Muscle layer of duodenum (tissue), 2 donors: Measurements from ENCODE around the gene GRAP2.

Experiments used
- H3K27ac ChIP-seq: one replicate; pipeline ENCODE4 v1.7.0; 2013; ENCODE audit warnings: mild to moderate bottlenecking, low read length
- H3K27me3 ChIP-seq: one replicate; pipeline ENCODE4 v1.7.0; 2013; ENCODE audit warnings: low read depth, mild to moderate bottlenecking, control low read depth, low read length
- H3K36me3 ChIP-seq, 2 donors: one replicate each; pipeline ENCODE4 v1.7.0; 2013; ENCODE audit warnings: low read length in 2 of 2, control low read depth in 1 of 2, mild to moderate bottlenecking in 1 of 2; ENCODE audit not compliant: insufficient read depth in 2 of 2, control insufficient read depth in 1 of 2
- H3K4me1 ChIP-seq, 2 donors: one replicate each; pipeline ENCODE4 v1.7.0; 2013; ENCODE audit warnings: low read length in 2 of 2, mild to moderate bottlenecking in 2 of 2, control low read depth in 1 of 2, moderate library complexity in 1 of 2; ENCODE audit not compliant: insufficient read depth in 2 of 2, control insufficient read depth in 1 of 2
- H3K4me3 ChIP-seq, 2 donors: one replicate each; pipeline ENCODE4 v1.7.0; 2013; ENCODE audit warnings: low read length in 2 of 2, low read depth in 1 of 2, mild to moderate bottlenecking in 1 of 2
- H3K9me3 ChIP-seq, 2 donors: one replicate each; pipeline ENCODE4 v1.7.0; 2013; ENCODE audit warnings: low read length in 2 of 2, control low read depth in 1 of 2, mild to moderate bottlenecking in 1 of 2; ENCODE audit not compliant: control insufficient read depth in 1 of 2
- donor health status: healthy.

Gene GRAP2

DNA sequence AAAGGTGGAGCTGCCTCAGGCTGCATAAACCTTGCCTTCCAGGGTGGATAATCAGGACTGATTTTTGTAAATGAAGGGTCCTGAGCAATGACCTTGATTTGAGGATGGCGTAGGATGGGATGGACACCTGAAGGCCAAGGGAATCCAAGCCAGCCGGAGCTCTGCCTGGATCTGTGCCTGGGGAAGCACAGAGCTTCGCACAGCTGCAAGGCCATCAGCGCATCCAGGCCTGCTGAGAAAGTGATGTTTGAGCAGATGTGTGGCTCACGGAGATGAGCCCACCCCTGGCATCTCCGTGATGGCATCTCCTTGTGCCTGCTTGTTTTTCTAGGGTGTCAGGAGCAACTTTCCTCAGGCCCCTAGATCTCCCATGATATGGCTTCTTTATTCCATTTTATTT, 117.2 kb downstream of the GRAP2 start:
- Histone ChIP-seq H3K36me3 (no peaks in the 10 kb centered on the region), H3K4me1 (no peaks in the 10 kb centered on the region), H3K27ac (no peak overlapping the region), H3K9me3 (no peaks in the 10 kb centered on the region), H3K27me3 (no peaks in the 10 kb centered on the region), H3K4me3 (no peak overlapping the region)

DNA sequence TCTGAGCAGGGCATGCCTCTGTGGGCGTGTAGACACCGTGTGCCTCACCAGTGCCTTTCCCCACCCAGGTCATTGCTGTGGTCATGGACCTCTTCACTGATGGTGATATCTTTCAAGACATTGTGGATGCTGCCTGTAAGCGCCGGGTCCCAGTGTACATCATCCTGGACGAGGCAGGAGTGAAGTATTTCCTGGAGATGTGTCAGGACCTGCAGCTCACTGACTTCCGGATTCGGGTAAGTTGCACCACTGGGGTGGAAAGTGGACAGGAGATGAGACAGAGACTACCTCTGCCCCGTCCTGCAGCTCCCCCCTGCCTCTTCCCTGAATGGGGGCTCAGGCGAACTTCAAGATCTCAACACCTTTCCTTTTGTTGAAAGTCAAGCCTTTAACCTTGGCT, 118.2 kb downstream of the GRAP2 start:
- no peaks in the 10 kb centered on the region for H3K36me3 ChIP-seq
- H3K4me3 ChIP-seq = no peak overlapping the region
- no peaks in the 10 kb centered on the region for H3K4me1 ChIP-seq
- H3K27ac ChIP-seq = no peak overlapping the region
- no peaks in the 10 kb centered on the region for H3K27me3 ChIP-seq
- H3K9me3 ChIP-seq = no peaks in the 10 kb centered on the region

DNA sequence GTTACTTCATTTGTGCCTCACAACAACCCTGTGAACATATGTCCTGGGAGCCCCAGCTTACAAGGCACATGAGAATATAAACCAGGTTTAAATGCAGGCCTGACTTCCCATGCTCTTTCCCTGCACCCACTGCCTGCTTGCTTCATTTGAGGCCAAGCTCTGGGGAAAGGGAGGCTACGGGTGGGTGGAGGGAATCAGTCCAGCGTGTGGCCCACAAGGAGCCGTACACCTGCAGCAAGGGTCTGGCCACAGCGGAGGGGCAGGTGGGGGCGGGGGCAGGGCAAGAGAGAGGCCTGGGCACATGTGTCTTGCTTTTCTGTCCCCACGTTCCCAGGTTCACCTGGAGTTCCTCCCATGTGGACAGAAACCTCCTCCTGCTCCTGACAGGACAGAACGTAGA, 120.1 kb downstream of the GRAP2 start:
- H3K9me3 ChIP-seq = no peaks in the 10 kb centered on the region
- H3K4me3 ChIP-seq = no peak overlapping the region
- H3K27ac ChIP-seq = no peak overlapping the region
- no peaks in the 10 kb centered on the region for H3K36me3 ChIP-seq
- no peaks in the 10 kb centered on the region for H3K27me3 ChIP-seq
- H3K4me1 ChIP-seq = no peaks in the 10 kb centered on the region

DNA sequence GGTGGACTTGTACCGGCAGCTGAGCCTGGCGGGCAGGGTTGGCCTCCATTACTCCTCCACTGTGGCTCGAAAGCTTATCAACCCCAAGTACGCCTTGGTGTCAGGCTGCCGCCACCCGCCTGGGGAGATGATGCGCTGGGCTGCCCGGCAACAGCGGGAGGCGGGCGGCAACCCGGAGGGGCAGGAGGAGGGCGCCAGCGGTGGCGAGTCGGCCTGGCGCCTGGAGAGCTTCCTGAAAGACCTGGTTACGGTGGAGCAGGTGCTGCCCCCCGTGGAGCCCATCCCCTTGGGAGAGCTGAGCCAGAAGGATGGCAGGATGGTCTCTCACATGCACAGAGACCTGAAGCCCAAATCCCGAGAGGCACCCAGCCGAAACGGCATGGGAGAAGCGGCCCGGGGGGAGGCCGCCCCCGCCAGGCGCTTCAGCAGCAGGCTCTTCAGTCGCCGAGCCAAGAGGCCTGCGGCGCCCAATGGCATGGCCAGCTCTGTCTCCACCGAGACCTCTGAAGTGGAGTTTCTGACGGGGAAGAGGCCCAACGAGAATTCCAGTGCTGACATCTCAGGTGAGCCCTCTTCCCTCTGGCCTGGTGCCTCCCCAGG, 120.6 kb downstream of the GRAP2 start:
- H3K9me3 ChIP-seq = no peaks in the 10 kb centered on the region
- H3K4me1 ChIP-seq = no peaks in the 10 kb centered on the region
- no peaks in the 10 kb centered on the region for H3K36me3 ChIP-seq
- H3K4me3 ChIP-seq = no peak overlapping the region
- H3K27ac ChIP-seq = no peak overlapping the region
- no peaks in the 10 kb centered on the region for H3K27me3 ChIP-seq

DNA sequence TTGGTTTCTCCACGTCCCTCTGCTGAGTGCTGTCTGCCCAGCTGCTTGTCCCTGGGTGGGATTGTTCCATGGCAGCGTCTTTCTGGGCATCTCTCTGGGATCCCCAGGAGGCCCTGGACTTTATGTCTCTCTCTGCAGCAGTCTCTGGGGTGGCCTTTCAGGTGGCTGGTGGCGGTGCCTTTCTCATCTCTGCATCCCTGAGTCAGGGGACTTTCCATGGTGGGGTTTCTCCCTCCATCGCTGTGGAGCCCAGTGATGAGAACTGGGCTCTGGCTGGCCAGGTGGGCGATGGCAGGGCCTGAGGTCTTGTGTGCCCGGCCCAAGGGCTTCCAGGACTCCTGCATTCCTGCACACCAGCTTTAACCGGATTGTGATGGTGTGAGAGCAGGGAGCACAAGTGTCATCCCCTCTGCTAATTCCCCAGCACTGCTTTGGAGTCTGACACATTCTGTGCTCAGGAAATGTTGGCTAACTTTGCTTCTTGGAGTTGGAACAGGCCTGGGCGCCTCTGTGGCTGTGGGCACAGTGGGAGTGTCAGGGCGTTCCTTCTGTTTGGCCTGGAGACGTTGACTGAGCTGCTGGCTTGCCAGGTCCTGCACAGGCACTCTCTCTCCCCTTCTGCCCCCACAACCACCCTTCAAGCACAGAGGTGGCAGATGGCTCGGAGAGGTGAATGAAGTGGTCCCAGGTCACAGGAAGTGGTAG, 121.8 kb downstream of the GRAP2 start:
- Histone ChIP-seq H3K9me3 (no peaks in the 10 kb centered on the region), H3K4me3 (no peak overlapping the region), H3K4me1 (no peaks in the 10 kb centered on the region), H3K27me3 (no peaks in the 10 kb centered on the region), H3K36me3 (no peaks in the 10 kb centered on the region), H3K27ac (no peak overlapping the region)
